ENCODE results near the gene PNPLA8. TPM values are rescaled to one million over a fixed set of nuclear protein-coding genes. Genes with fewer than 3 reads are reported as not detected.

PNPLA8 gene
- polyA plus RNA-seq, 1 donor from 2014 or later: 85.1 TPM

GRCh38 chr7:108453320-108453719 is 72.6 kb downstream of the PNPLA8 start:
- peak overlapping the region; percentile 57 for H3K4me2 ChIP-seq (ENCODE audit: low read length)
- no peaks in the 10 kb centered on the region for H3F3A ChIP-seq (ENCODE audit: insufficient read depth, low read length, poor library complexity, severe bottlenecking)
- no peak overlapping the region for H3K27ac ChIP-seq (ENCODE audit: low read length)
- no peaks in the 10 kb centered on the region for H3K9me2 ChIP-seq (ENCODE audit: insufficient read depth, low read length)
- no peaks in the 10 kb centered on the region for H4K20me1 ChIP-seq (ENCODE audit: insufficient read depth)
- H3K9me3 ChIP-seq (ENCODE audit: low read length): no peaks in the 10 kb centered on the region
- no peaks in the 10 kb centered on the region for H3K27me3 ChIP-seq (ENCODE audit: insufficient read depth, low read depth, low read length)
- no peak for TF ChIP-seq CTCF (IDR thresholded peaks at IDR 0.05; ENCODE audit: poor library complexity, severe bottlenecking)
- TF ChIP-seq EP300 (conservative IDR thresholded peaks at IDR 0.05; ENCODE audit: poor library complexity, severe bottlenecking): no peak
- TF ChIP-seq EZH2 (IDR thresholded peaks at IDR 0.05; ENCODE audit: borderline replicate concordance, insufficient read depth, low read length, poor library complexity, severe bottlenecking): no peak
- TF ChIP-seq REST (IDR thresholded peaks at IDR 0.05; ENCODE audit: borderline replicate concordance): no peak
- TF ChIP-seq TAF1 (IDR thresholded peaks at IDR 0.05; ENCODE audit: low read depth): no peak
- no peak for TF ChIP-seq POLR2AphosphoS5 (IDR thresholded peaks at IDR 0.05)
- TF ChIP-seq RAD21 (conservative IDR thresholded peaks at IDR 0.05): no peak
- no peak for TF ChIP-seq SMC3 (conservative IDR thresholded peaks at IDR 0.05; ENCODE audit: poor library complexity)
- no peak for TF ChIP-seq MXI1 (conservative IDR thresholded peaks at IDR 0.05; ENCODE audit: poor library complexity, severe bottlenecking)
- no peaks in the 10 kb centered on the region for H3K36me3 ChIP-seq (ENCODE audit: insufficient read depth, low read length)
- H3K4me3 ChIP-seq (ENCODE audit: low read length): peak overlapping the region; percentile 97
- peaks cover 55% of the 10 kb centered on the region for H3K79me2 ChIP-seq (replicated peaks; ENCODE audit: insufficient read depth, low read length)
- H3K9ac ChIP-seq (ENCODE audit: low read length): no peak overlapping the region
- no peak overlapping the region for H2AFZ ChIP-seq (ENCODE audit: low read depth, low read length)

GRCh38 chr7:108452707-108453106 is 73.2 kb downstream of the PNPLA8 start:
- H2AFZ ChIP-seq (ENCODE audit: low read depth, low read length): no peak overlapping the region
- no peak overlapping the region for H3K4me3 ChIP-seq (ENCODE audit: low read length)
- no peak overlapping the region for H3K9ac ChIP-seq (ENCODE audit: low read length)
- H3K27me3 ChIP-seq (ENCODE audit: insufficient read depth, low read depth, low read length): no peaks in the 10 kb centered on the region
- H3K9me3 ChIP-seq (ENCODE audit: low read length): no peaks in the 10 kb centered on the region
- no peak overlapping the region for H3K4me2 ChIP-seq (ENCODE audit: low read length)
- no peaks in the 10 kb centered on the region for H4K20me1 ChIP-seq (ENCODE audit: insufficient read depth)
- no peaks in the 10 kb centered on the region for H3K9me2 ChIP-seq (ENCODE audit: insufficient read depth, low read length)
- TF ChIP-seq CTCF (IDR thresholded peaks at IDR 0.05; ENCODE audit: poor library complexity, severe bottlenecking) (peak; percentile 62), TAF1 (IDR thresholded peaks at IDR 0.05; ENCODE audit: low read depth) (no peak), MXI1 (conservative IDR thresholded peaks at IDR 0.05; ENCODE audit: poor library complexity, severe bottlenecking) (no peak), SMC3 (conservative IDR thresholded peaks at IDR 0.05; ENCODE audit: poor library complexity) (peak; percentile 54), EZH2 (IDR thresholded peaks at IDR 0.05; ENCODE audit: borderline replicate concordance, insufficient read depth, low read length, poor library complexity, severe bottlenecking) (no peak), RAD21 (conservative IDR thresholded peaks at IDR 0.05) (peak; percentile 47), EP300 (conservative IDR thresholded peaks at IDR 0.05; ENCODE audit: poor library complexity, severe bottlenecking) (no peak), REST (IDR thresholded peaks at IDR 0.05; ENCODE audit: borderline replicate concordance) (no peak), POLR2AphosphoS5 (IDR thresholded peaks at IDR 0.05) (no peak)
- no peaks in the 10 kb centered on the region for H3F3A ChIP-seq (ENCODE audit: insufficient read depth, low read length, poor library complexity, severe bottlenecking)
- H3K27ac ChIP-seq (ENCODE audit: low read length): no peak overlapping the region
- H3K79me2 ChIP-seq (replicated peaks; ENCODE audit: insufficient read depth, low read length): peaks cover 58% of the 10 kb centered on the region
- H3K36me3 ChIP-seq (ENCODE audit: insufficient read depth, low read length): no peaks in the 10 kb centered on the region

Data from neural cell (in vitro differentiated cells).